ENCODE results near the gene CDC42EP1. TPM values are rescaled to one million over a fixed set of nuclear protein-coding genes. Genes with fewer than 3 reads are reported as not detected.

CDC42EP1 gene
- total RNA-seq, 1 experiment from 2014 or later: 12.7 TPM

DNA sequence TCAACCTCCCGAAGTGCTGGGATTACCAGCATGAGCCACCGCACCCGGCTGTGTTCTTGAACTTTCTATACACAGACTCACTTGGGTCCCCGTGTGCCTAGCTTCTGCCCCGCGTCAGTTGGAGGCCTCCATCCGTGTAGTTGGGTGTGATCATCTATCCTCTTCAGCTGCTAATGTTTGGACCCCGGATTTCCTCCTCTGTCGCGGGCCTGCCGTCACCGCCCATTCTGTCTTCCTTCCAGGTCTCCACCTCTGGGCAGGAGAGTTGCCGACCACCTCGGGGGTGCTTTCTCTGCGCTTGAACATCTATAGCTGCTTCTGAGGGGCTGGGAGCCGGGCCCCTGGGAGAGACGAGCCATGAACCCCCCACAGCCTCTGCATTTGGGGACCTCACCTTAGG lies 5.5 kb downstream of the CDC42EP1 start (continued):
- no peak for TF ChIP-seq ATF1 (CRISPR knock-in tag; IDR thresholded peaks at IDR 0.05)
- no peak for TF ChIP-seq ZNF317 (CRISPR knock-in tag; IDR thresholded peaks at IDR 0.05; ENCODE audit: borderline replicate concordance, low read depth)
- TF ChIP-seq, protein P1, sequence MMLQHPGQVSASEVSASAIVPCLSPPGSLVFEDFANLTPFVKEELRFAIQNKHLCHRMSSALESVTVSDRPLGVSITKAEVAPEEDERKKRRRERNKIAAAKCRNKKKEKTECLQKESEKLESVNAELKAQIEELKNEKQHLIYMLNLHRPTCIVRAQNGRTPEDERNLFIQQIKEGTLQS (CRISPR knock-in tag; conservative IDR thresholded peaks at IDR 0.05): no peak
- no peak for TF ChIP-seq ZNF425 (CRISPR knock-in tag; conservative IDR thresholded peaks at IDR 0.05)
- TF ChIP-seq JUN (CRISPR knock-in tag; IDR thresholded peaks at IDR 0.05): no peak
- no peak for TF ChIP-seq CREB1 (CRISPR knock-in tag; IDR thresholded peaks at IDR 0.05)
- TF ChIP-seq, protein P2, sequence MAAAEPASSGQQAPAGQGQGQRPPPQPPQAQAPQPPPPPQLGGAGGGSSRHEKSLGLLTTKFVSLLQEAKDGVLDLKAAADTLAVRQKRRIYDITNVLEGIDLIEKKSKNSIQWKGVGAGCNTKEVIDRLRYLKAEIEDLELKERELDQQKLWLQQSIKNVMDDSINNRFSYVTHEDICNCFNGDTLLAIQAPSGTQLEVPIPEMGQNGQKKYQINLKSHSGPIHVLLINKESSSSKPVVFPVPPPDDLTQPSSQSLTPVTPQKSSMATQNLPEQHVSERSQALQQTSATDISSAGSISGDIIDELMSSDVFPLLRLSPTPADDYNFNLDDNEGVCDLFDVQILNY (CRISPR knock-in tag; IDR thresholded peaks at IDR 0.05): no peak

DNA sequence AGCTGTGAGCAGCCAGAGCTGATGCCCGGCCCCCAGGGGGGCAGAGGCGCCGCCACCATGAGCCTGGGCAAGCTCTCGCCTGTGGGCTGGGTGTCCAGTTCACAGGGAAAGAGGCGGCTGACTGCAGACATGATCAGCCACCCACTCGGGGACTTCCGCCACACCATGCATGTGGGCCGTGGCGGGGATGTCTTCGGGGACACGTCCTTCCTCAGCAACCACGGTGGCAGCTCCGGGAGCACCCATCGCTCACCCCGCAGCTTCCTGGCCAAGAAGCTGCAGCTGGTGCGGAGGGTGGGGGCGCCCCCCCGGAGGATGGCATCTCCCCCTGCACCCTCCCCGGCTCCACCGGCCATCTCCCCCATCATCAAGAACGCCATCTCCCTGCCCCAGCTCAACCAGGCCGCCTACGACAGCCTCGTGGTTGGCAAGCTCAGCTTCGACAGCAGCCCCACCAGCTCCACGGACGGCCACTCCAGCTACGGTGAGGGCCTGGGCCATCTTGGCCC lies 6.1 kb downstream of the CDC42EP1 start:
- peaks cover 51% of the 10 kb centered on the region for H3K4me1 Mint-ChIP-seq
- no peak overlapping the region for H3K27ac Mint-ChIP-seq
- ATAC-seq (no peak), DNase-seq (ENCODE audit: low spot score) (no peak)
- H3K9me3 Mint-ChIP-seq: no peaks in the 10 kb centered on the region
- H3K4me3 Mint-ChIP-seq: no peak overlapping the region
- no peak for TF ChIP-seq PRRX2 (CRISPR knock-in tag; IDR thresholded peaks at IDR 0.05)
- TF ChIP-seq, protein P3, sequence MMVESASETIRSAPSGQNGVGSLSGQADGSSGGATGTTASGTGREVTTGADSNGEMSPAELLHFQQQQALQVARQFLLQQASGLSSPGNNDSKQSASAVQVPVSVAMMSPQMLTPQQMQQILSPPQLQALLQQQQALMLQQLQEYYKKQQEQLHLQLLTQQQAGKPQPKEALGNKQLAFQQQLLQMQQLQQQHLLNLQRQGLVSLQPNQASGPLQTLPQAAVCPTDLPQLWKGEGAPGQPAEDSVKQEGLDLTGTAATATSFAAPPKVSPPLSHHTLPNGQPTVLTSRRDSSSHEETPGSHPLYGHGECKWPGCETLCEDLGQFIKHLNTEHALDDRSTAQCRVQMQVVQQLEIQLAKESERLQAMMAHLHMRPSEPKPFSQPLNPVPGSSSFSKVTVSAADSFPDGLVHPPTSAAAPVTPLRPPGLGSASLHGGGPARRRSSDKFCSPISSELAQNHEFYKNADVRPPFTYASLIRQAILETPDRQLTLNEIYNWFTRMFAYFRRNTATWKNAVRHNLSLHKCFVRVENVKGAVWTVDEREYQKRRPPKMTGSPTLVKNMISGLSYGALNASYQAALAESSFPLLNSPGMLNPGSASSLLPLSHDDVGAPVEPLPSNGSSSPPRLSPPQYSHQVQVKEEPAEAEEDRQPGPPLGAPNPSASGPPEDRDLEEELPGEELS (CRISPR knock-in tag; IDR thresholded peaks at IDR 0.05): no peak
- TF ChIP-seq HMGA2 (CRISPR knock-in tag; IDR thresholded peaks at IDR 0.05): no peak
- TF ChIP-seq, protein P4, sequence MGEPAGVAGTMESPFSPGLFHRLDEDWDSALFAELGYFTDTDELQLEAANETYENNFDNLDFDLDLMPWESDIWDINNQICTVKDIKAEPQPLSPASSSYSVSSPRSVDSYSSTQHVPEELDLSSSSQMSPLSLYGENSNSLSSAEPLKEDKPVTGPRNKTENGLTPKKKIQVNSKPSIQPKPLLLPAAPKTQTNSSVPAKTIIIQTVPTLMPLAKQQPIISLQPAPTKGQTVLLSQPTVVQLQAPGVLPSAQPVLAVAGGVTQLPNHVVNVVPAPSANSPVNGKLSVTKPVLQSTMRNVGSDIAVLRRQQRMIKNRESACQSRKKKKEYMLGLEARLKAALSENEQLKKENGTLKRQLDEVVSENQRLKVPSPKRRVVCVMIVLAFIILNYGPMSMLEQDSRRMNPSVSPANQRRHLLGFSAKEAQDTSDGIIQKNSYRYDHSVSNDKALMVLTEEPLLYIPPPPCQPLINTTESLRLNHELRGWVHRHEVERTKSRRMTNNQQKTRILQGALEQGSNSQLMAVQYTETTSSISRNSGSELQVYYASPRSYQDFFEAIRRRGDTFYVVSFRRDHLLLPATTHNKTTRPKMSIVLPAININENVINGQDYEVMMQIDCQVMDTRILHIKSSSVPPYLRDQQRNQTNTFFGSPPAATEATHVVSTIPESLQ (CRISPR knock-in tag; IDR thresholded peaks at IDR 0.05): no peak
- TF ChIP-seq NFYB (CRISPR knock-in tag; conservative IDR thresholded peaks at IDR 0.05; ENCODE audit: low read depth): no peak
- TF ChIP-seq OVOL2 (CRISPR knock-in tag; IDR thresholded peaks at IDR 0.05; ENCODE audit: borderline replicate concordance): no peak
- TF ChIP-seq ZNF281 (CRISPR knock-in tag; IDR thresholded peaks at IDR 0.05): no peak
- TF ChIP-seq CBFB (CRISPR knock-in tag; IDR thresholded peaks at IDR 0.05; ENCODE audit: low read depth): no peak
- TF ChIP-seq ZNF219 (CRISPR knock-in tag; IDR thresholded peaks at IDR 0.05; ENCODE audit: borderline replicate concordance): no peak
- no peaks in the 10 kb centered on the region for H3K36me3 Mint-ChIP-seq
- CTCF ChIA-PET: interaction anchor here (0.6 to 20.7 kb wide), 19 partner anchors 9 to 307 kb away, joined by 3 to 728 read pairs (median 9); partner anchors contain the start of genes GGA1, LGALS2 and MFNG
- POLR2A ChIA-PET: interaction anchor here (0.6 to 5.7 kb wide), 2 partner anchors 20 to 22 kb away, joined by 3 to 24 read pairs; no protein-coding TSS in a partner anchor
- H3K27me3 Mint-ChIP-seq (ENCODE audit: low read depth): peaks cover 13% of the 10 kb centered on the region

Measured in WTC11 (cell line).